Measurements from ENCODE around the gene LIMCH1. TPM values are rescaled to one million over a fixed set of nuclear protein-coding genes. Genes with fewer than 3 reads are reported as not detected.

The LIMCH1 gene
- total and polyA plus RNA-seq, 2 experiments from 2014 or later = 10.6 to 13.3 TPM

- Histone ChIP-seq H3K4me2 (no peak overlapping the region), H3K4me1 (ENCODE audit: insufficient read depth) (peaks cover 8% of the 10 kb centered on the region), H2AFZ (no peak overlapping the region), H3K36me3 (replicated peaks; ENCODE audit: insufficient read depth, low read depth) (no peaks in the 10 kb centered on the region), H3K79me2 (no peaks in the 10 kb centered on the region), H3K4me3 (no peak overlapping the region), H3K27ac (no peak overlapping the region), H3K27me3 (no peaks in the 10 kb centered on the region), H3K9me3 (ENCODE audit: low read depth) (no peaks in the 10 kb centered on the region), H3K9me2 (replicated peaks; ENCODE audit: insufficient read depth) (no peaks in the 10 kb centered on the region), H4K20me1 (ENCODE audit: insufficient read depth, poor library complexity, severe bottlenecking) (no peaks in the 10 kb centered on the region)
- WGBS (ENCODE audit: low lambda C conversion rate, missing lambda C conversion rate) = 70% methylated on average over 6 of the region's 6 CpGs
- no peak for DNase-seq (ENCODE audit: low spot score)
- TF ChIP-seq CTCF (IDR thresholded peaks at IDR 0.05; ENCODE audit: poor library complexity) = no peak
- TF ChIP-seq EZH2phosphoT487 (IDR thresholded peaks at IDR 0.05; ENCODE audit: low read depth, severe bottlenecking, unreplicated experiment) = no peak
- TF ChIP-seq EZH2 (IDR thresholded peaks at IDR 0.05; ENCODE audit: borderline replicate concordance) = no peak
These were observed 62.4 kb downstream of the LIMCH1 start for GRCh38 chr4:41600243-41600912.

GRCh38 chr4:41601025-41601424 lies 63.1 kb downstream of the LIMCH1 start:
- Histone ChIP-seq H3K27ac (no peak overlapping the region), H2AFZ (no peak overlapping the region), H3K27me3 (no peaks in the 10 kb centered on the region), H3K36me3 (replicated peaks; ENCODE audit: insufficient read depth, low read depth) (no peaks in the 10 kb centered on the region), H3K4me1 (ENCODE audit: insufficient read depth) (peaks cover 8% of the 10 kb centered on the region), H4K20me1 (ENCODE audit: insufficient read depth, poor library complexity, severe bottlenecking) (no peaks in the 10 kb centered on the region), H3K9me2 (replicated peaks; ENCODE audit: insufficient read depth) (no peaks in the 10 kb centered on the region), H3K79me2 (no peaks in the 10 kb centered on the region), H3K9me3 (ENCODE audit: low read depth) (no peaks in the 10 kb centered on the region), H3K4me2 (no peak overlapping the region), H3K4me3 (no peak overlapping the region)
- TF ChIP-seq EZH2phosphoT487 (IDR thresholded peaks at IDR 0.05; ENCODE audit: low read depth, severe bottlenecking, unreplicated experiment) (no peak), EZH2 (IDR thresholded peaks at IDR 0.05; ENCODE audit: borderline replicate concordance) (no peak), CTCF (IDR thresholded peaks at IDR 0.05; ENCODE audit: poor library complexity) (no peak)
- no peak for DNase-seq (ENCODE audit: low spot score)
- WGBS (ENCODE audit: low lambda C conversion rate, missing lambda C conversion rate) = 25% methylated on average over 1 of the region's 1 CpG

DNA sequence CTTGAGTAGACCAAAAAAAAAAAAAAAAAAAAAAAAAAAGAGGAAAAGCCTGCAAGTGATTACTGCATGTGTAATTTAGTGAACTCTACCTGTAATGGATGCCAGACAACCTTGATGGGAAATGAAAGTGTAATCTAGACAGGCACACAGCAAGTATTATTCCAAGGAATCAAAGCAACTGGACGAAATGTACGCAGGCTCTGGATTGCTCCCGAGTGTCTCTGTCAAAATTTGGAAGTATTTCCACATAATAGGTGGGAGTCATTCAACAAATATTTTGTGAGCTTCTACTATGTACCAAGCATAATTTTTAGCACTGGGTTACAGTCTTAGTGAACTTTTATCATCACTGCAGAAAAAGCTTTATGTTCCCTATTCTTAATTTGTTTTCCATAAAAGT lies 64.2 kb downstream of the LIMCH1 start:
- Histone ChIP-seq H3K79me2 (no peaks in the 10 kb centered on the region), H2AFZ (no peak overlapping the region), H3K27me3 (no peaks in the 10 kb centered on the region), H3K9me2 (replicated peaks; ENCODE audit: insufficient read depth) (no peaks in the 10 kb centered on the region), H3K27ac (no peak overlapping the region), H3K4me2 (no peak overlapping the region), H4K20me1 (ENCODE audit: insufficient read depth, poor library complexity, severe bottlenecking) (no peaks in the 10 kb centered on the region), H3K4me1 (ENCODE audit: insufficient read depth) (peaks cover 8% of the 10 kb centered on the region), H3K4me3 (no peak overlapping the region), H3K36me3 (replicated peaks; ENCODE audit: insufficient read depth, low read depth) (no peaks in the 10 kb centered on the region), H3K9me3 (ENCODE audit: low read depth) (no peaks in the 10 kb centered on the region)
- no peak for DNase-seq (ENCODE audit: low spot score)
- TF ChIP-seq CTCF (IDR thresholded peaks at IDR 0.05; ENCODE audit: poor library complexity) (no peak), EZH2phosphoT487 (IDR thresholded peaks at IDR 0.05; ENCODE audit: low read depth, severe bottlenecking, unreplicated experiment) (no peak), EZH2 (IDR thresholded peaks at IDR 0.05; ENCODE audit: borderline replicate concordance) (no peak)
- 72% methylated on average over 3 of the region's 3 CpGs for WGBS (ENCODE audit: low lambda C conversion rate, missing lambda C conversion rate)

Data from hepatocyte (in vitro differentiated cells).